Measurements from ENCODE around the gene NXPH2.
"Not testable (repeated sequence)": the region's sequence is repeated elsewhere in the genome, so short reads cannot be mapped to it uniquely, and the experiment has no call there.

Gene NXPH2

DNA sequence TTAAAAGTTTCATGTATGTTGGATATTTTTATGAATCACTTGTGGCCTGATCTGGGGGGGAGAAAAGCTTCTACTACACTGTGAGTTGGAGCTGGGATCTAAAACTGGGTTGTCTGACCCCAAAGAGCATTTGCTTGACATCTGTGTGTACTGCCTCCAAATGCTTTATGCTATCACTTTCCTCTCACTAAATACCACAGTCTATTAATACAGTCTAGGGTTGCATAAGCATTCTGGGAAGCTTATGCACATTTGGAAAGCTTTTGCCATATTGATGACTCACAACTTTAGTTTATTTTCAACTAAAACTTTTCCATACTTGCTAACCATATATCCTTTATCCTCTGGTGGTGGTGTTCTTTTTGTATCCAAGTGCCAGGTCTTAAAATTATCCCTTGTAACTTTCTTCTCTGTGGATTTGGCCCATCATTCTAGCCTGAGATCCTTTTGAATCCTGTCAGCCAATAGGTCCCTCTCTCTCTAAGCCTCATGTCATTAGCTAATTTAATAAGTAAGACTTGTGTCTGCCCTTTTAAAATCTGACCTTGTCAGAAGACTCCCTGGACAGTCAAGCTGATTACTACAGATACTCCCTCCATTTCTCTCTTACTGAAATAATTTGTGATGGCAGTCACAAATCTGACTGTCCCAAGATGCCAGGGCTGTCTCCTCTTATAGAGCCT lies 72.7 kb downstream of the NXPH2 start:
- DNase-seq, result no peak

DNA sequence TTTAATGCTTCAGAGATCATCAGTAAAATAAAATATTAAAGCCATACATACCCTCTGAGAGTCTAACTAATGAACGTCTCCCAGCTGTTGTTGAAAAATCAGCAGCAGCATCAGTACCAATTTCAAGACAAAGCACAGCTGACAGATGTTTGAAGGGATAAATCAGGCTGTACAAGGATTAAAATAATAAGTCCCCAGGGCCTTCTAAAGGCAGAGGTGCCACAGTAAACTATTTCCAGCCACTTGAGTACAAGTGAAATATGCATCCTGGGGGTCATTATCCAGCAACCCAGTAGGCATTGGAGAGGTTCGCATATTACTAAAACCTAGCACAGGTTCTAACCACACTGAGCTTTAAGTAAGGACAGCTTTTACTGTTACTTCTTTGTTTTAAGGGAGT lies 76.9 kb downstream of the NXPH2 start:
- DNase-seq, result no peak

DNA sequence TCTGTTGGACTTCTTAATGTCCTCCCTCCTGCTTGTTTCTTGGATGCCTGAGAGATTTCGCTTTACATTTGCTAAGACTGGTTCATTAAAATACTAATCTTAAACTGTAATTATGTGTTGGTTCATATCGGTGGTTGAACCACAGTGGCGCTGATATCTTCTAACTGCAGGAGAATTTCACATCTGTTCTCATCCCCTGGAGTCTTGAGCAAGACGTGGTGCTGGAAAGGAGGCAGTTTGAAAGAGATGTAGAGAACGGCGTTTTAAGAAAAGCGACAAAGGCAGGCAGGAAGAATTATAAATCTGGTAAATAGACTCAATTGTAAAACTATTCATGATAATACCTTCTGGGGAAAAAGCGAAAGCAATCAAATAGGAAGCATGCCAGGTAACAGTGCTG lies 79.5 kb downstream of the NXPH2 start:
- no peak for DNase-seq

DNA sequence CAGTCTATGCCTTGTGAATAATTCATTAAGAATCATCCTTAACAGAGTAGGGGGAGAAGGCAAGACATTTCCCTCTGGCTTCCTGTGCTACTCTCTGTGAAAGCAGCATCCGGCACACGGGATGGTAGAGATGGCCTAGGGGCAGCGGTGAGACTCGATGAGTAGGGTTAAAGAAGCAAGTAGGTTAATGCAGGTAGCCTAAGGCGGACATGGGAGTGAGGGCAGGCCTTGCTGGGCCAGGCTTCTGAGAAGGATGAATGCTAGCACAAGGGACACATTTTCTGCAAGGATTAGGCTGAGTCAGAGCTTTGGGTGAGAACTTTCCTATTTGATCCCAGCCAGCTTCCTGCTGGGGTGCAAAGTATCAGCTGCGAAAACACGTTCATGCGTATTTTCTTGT lies 80.8 kb downstream of the NXPH2 start:
- no peak for DNase-seq

DNA sequence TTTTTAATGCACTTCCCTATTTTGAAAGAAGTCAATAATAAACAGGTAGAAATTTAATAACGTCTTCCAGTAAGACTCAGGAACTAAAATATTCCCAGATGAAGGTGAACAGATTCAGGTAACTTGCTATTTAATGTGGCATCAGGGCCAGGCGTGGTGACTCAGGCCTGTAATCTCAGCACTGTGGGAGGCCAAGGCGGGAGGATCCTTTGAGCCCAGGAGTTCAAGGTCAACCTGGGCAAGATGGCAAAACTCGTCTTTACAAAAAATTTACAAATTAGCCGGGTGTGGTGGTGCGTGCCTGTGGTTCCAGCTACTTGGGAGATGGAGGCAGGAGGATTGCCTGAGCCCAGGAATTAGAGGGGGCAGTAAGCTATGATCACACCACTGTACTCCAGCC lies 81.8 kb downstream of the NXPH2 start:
- no peak for DNase-seq

DNA sequence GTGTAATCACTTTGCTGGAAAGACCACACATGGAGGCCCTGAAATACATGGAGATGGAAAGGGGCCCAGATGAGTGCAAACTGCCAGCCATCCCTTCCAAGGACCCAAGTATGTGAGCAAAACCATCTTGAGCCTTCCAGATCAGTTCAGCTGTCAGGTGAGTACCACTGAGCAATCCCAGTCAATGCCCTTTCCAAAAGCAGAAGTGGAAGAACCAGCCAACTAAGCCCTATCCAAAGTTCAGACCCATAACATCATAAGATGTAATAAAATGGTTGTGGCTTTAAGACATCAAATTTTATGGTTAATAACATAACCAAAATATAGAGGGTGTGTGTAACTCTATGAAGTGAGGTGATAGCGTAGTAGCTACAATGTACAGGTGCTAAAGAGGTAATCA lies 88.5 kb downstream of the NXPH2 start:
- no peak for DNase-seq

DNA sequence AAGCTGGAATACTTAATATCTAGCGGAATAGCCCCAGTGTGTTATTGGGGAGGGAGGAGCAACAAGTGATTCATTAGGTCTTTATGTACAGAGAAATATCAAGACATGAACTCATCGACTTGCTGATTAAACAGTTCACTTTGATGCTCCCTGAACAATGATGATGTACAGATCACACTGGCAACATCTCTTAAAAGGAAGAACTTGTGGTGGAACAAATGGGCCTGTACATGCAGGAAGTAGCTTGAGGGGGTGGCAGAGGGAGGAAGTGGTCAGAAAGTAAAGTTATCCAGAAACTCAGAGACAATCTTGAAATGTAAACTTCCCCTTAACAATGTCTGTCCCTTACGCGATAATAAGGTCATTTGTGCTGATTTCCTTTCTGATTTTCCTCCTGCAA lies 90.5 kb downstream of the NXPH2 start:
- no peak for DNase-seq

DNA sequence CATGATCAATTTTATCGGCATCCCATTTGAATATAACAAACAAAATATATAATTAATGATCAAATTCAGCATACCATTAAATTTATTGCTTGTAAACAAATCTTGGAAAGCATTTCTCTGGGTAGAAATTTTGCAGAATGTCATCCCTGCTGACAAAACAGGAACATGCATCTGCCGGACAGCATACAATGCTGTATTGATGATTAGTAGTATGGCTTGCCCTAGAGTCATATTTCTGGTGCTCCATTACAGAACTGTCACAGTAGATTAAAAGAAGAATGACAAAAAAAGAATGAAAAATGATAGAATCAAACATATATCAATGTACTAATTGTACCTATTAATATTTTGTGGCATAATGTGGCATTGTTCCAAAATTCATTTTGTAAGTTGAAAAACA lies 98.0 kb downstream of the NXPH2 start:
- DNase-seq, result no peak

DNA sequence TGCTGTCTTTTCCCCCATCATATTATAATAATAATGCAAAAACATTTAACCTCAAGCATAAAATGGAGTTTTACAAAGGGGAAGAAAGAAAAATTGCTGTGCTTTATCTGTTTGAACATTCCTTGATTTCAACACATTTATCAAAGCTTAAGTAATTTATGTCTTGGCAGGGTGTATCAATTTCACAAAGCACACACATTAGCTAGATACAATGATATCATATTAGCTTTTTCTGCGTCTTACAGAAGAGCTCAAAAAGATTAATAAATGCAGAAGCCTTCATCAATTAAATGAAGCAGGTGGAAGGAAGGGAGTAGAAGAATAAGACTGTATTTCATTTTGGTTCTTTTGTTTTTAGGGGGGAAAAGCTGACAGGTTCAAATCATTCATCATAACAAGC lies 103.0 kb downstream of the NXPH2 start:
- no peak for DNase-seq

DNA sequence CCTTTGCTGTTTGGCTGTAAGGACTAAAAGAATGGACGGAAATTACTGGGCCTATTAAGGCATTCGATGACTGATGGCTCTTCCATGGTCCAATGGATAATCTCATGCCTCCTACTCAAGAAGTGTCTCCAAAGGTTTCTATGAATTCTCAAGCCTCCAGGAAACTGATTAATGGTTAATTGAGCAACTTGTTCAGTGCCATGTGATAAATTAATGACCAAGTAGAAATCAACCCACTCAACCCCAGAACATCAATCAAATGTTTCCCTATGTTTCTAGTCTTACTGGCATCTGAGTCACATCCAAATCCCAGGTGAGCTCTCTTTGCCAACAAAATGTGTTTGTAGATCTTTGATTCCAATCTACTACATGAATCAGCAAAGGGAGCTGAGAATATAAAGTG lies 103.6 kb downstream of the NXPH2 start:
- no peak for DNase-seq

DNA sequence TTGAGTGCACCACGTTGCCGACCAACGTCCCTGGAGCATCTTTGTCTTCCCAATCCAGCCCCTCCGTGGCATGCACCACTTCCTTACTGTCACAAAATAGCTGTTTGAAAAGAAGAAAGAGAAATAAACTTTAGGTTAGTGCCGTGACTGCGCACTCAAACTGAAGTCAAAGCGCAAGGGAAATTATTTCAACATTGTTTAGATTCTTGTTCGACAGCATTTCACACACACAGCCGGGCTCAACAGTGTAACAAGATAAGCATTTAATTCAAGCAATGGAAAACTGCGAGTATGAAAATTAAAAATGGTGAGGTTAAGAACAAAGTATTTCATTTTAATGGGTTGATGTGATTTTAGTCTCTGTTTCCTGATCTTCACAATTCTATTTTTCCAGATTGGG lies 108.6 kb downstream of the NXPH2 start:
- DNase-seq, result no peak

DNA sequence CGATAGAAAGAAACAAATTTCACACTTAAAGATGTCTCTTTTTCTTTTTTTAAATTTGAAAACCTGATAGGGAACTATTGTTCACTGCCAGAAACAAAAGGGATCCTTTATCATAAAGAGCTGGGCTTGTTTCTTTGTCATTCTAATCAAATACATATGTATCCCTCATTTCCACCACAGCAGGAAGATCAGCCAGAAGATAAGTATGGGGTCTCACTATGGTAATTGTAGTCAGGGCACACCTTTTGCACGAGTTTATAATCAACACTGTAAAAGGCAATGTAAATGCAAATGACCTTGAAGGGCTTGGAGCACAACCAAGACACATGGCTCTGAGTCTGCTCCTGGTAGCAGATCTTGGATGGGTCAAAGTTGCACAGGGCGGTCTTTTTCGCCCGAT lies 109.5 kb downstream of the NXPH2 start:
- DNase-seq, result no peak

DNA sequence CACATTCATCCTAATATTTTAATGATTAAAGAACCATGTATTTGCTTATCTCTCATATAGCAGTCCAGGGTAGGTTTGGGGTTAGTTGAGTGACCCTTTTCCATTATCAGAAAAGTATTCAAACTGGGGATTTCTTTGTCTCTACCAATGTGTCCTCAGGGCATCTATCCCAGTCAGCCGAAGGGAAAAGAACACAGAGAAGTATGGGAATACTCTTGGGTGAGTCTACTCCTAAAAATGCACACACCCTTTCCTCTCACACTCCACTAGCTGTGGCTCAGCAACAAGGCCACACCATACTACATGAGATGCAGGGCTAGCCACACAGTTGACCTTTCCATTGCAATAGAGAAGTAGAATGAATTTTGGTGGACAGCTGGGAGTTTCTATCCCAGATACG lies 114.3 kb downstream of the NXPH2 start:
- no peak for DNase-seq

DNA sequence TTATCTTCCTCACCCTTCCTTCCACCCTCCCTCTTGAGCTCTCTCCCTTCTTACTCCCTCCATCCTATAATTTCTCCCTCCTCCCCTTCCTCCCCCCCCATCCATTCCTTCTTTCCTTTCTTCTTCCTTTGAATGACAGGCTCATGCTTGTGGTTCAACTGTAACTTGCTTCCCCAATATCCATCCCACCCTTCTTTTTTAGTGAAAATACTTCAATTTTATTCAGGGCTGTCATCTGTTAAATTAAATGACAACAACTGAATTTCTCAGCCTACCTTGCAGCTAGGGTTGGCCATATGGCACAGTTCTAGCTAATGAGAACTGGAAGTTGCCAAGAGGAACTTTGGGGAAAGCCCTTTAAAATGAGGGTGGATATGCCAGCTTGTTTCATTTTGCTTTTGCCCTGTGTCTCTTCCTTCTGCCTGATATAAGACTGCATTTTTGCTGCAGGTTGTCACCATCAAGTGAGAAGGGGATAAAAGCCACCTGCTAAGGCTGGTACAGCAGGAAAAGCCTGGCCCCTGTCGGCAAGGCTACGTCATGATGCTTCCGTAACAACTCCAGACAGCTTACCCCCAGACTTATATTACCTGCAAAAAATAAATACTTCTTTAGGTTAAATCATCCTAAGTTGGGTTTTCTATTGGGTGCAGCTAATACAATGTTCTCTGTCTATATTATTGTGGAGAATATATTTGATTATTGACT lies 121.8 kb downstream of the NXPH2 start:
- no peak for DNase-seq

DNA sequence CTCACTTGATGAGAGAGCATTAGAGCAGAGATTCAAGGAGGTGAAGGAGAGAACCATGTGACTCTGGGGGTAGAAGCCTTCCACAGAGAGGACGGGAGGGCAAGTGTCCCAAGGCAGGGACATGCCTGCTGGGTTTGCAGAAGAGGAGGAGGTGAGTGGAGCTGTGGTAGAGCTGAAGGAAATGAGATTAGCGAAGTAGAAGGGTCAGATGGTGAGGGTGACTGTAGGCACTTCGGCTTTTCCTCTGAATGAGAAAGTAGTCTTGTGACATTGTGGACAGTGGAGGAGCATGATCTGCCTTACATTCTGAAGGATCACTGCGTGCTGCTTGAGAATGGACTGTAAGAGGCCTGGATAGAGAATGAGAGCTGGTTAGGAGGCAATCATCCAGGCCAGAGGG lies 126.0 kb downstream of the NXPH2 start:
- no peak for DNase-seq

DNA sequence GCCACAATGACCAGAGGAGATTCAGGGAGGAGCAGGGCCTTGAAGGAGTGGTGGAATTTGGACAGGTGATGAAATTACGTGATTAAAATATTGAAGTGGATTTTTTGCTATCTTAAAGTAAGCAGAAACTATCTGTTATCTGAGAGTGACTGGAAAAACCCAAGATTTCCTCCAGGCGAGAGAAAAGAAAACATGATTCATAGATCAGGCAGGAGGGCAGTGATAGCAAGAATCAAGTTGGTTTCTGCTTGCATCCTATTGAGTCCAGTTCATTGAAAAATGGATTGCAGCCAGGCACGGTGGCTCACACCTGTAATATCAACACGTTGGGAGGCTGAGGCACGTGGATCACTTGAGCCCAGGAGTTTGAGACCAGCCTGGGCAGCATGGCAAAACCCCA lies 127.8 kb downstream of the NXPH2 start:
- no peak for DNase-seq

DNA sequence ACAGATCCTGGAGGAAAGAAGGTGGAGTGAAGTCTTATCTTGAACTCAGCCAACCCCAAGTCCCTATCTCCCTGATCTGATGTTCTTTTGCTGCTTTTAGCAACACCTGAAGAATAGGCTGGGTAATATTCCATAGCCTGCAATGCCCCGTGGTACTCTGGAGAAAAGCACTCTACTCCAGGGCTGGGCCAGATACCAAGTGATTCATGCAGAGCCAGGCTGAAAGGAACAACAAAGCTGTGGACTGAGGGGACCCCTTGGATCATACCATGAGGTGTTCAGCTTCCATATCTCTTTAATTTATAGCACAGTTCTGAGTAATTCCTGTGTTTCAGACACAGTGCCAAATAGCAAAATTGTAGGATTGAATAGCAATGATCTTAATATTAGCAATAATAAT lies 130.6 kb downstream of the NXPH2 start:
- no peak for DNase-seq

DNA sequence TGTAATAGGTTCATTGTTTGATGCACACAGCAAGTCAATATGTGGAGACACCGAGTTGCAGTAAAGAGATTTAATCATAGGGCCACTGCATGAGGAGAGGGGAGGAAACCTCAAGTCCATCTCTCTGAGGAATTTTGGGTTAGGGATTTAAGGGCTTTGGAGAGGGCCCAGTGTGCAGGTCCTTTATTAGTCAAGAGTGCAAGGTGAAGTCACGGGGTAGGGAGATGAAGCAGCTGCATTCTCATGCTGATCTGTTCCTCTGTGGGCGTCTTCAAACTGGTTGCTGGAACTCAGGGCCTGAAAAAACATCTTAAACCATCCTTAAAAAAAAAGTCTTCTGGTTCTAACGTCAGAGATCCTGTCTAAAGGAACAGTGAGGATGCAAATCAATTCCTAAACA lies 131.6 kb downstream of the NXPH2 start:
- no peak for DNase-seq

DNA sequence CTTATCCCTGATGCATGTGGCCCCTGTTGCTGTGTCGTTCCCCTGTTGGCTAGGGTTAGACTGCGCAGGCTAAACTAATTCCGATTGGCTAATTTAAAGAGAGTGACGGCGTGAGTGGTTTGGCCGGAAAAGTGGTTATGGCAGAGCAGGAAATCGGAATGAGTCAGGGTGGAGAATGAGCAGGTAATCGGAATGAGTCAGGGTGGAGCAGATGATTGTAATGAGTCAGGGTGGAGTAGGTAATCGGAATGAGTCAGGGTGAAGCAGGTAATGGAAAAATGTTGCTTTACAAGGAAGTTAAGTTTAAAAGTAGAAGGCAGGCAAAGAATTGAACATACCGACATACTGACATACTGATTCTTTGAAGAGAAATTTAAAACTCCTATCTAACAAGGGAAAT lies 135.4 kb downstream of the NXPH2 start:
- DNase-seq, result not testable (repeated sequence)

DNA sequence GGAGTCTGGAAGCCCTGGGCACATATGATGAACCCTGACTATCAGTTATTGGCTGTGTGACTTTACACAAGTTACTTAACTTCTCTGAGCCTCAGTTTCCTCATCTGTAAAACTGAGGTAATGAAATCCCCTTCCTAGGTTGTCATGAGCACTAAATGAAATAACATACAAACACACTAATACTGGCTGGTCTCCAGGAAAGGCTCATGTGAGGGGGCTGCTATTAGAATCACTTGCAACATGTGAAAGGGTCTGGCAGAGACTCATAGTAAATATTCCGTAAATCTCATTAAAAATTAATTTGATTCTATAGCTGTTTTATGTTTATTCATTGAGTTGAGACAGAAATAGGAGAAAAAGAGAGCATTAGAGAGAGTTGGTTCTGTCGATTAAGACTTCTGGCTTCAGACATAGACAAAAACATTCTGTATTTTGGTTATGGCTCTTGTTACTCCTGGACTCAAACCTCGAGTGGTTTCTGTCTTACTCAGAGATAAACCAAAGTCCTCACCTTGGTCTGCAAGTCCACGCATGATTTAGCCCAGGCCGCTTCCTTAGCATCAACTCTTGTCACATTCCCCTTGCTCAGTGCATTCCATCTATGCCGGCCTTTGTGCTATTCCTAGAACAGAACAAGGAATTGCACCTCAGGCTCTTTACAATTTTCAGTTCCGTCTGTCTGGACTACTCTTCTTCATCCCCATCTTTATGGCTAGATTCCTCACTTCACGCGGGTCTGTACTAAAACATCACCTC lies 139.1 kb downstream of the NXPH2 start:
- no peak for DNase-seq

DNA sequence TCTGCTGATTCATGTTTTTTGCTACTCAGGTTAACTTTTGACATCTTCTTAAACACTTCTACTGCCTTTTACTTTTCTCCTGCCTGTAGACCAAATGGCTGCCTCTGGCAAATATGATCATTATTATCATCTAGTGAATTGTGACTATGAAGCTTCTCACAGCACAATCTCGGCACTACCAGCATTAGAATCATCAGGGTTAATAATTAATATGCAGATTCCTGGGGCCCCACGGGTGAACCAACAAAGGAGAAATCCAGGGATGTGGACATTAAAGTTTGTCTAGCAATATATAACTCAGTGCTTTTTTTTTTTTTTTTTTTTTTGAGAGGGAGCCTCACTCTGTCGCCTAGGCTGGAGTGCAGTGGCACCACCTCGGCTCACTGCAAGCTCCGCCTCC lies 142.5 kb downstream of the NXPH2 start:
- DNase-seq, result no peak

DNA sequence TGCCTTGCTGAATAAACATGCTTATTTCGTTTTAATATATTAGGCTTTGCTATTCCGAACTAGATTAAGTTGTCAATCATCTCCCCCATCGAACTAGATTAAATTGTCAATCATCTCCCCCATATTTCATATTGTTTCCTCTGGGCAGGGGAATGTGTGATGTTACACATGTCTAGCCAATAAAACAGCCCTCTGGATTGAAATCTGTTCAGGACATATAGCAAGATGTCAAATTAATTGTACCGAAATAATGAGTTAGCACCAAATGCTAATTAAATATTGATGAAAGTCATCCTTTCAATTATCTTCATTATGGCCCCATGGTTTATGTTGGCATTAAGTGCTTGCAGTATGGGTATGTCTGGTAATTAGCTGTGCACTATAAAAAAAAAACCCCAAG lies 143.1 kb downstream of the NXPH2 start:
- no peak for DNase-seq

DNA sequence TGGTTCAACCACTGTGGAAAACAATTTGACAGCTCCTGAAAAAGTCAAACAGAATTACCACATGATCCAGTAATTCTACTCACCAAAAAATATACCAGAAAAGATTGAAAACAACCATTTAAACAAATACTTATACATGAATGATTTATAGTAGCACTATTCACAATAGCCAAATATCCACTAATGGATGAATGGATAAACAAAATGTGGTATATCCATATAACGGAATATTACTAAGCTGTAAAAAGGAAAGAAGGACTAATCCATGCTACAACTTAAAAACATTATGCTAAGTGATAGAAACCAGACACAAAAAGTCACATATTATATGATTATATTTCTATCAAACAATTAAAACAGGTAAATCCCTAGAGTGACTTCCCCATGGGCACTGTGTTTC lies 147.1 kb downstream of the NXPH2 start:
- DNase-seq, result no peak

DNA sequence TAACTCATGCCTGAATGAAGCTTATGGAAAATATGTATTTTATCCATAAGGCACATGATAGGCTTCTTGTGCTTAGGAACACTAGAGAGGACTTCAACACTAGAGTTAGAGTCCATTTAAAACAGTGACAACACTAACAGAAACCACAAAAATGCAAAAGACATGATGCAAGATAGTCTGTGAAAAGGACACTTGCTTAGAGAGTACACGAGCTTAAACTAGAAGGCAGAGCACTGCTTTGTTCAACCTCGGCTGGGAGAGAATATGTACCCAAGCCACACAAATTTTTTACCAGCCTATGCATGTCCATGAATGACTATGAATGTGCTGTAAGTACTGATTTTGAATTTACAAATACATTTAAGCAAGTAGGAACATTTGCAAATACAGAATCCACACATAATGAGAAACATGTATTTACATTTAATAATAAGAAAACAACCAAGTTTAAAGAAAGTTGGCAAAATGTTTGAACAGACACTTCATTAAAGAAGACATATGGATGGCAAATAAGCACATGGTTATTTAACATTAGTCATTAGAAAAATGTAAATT lies 148.0 kb downstream of the NXPH2 start:
- no peak for DNase-seq

Data from CD4-positive, alpha-beta T cell treated with Interleukin-10 for 1 hour (primary cell).